GM23338 (cell line): Measurements from ENCODE around the gene GRID1.

Source experiments
- CREB1 ChIP-seq: fragments of 250-450 bp; sonication (Bioruptor Pico); IDR thresholded peaks from 2 replicates; pipeline ENCODE4 v1.5.0; 2020; ENCODE audit warnings: low read depth, mild to moderate bottlenecking, moderate library complexity
- EZH2phosphoT487 ChIP-seq: fragments of 200-600 bp; sonication (generic); IDR thresholded peaks from one replicate; pipeline ENCODE4 v1.8.1; 2018; ENCODE audit warnings: antibody characterized with exemption; ENCODE audit not compliant: unreplicated experiment
- JUNB ChIP-seq: IDR thresholded peaks from one replicate; pipeline ENCODE4 v1.6.1; 2016; ENCODE audit warnings: antibody characterized with exemption; ENCODE audit not compliant: unreplicated experiment
- TF ChIP-seq, protein P1 (sequence below), 2 experiments: fragments of 200-600 bp in 1 of 2; sonication (generic) in 1 of 2; conservative IDR thresholded peaks; 2 replicates each; pipeline versions ENCODE4 v1.5.1 to v1.6.1; 2016 to 2017; ENCODE audit warnings: antibody characterized with exemption in 2 of 2, low read depth in 2 of 2, mild to moderate bottlenecking in 2 of 2, moderate library complexity in 1 of 2
- TF ChIP-seq, protein P2 (sequence below): IDR thresholded peaks from 2 replicates; pipeline ENCODE4 v1.6.1; 2016; ENCODE audit warnings: antibody characterized with exemption

DNA sequence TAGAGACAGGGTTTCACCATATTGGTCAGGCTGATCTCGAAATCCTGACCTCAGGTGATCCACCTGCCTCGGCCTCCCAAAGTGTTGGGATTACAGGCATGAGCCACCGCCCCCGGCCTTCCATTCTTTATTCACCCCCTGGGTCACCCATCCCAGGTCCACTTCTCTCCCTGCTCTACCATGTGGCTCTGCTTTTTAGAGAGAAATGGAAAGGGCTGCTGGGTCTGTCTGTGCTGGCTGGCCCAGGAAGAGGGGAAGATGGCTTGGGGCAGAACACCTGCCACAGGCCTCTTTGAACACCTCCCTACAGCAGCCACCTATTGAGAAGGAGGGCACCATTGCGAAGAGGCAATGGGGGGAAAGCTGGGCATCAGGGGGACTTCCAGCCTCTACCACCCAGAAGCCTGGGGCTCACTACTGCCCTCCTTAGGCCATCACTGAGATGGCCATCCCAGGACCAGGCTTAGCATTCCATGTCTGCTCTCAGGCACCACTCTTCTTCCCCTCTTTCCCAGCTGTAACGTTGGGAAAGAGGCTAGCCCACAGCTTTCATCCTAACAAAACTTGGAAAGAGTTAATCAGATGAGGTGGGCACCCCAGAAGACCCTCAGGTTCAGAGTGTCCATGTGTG lies 256.3 kb downstream of the GRID1 start:
- TF ChIP-seq, protein P1, sequence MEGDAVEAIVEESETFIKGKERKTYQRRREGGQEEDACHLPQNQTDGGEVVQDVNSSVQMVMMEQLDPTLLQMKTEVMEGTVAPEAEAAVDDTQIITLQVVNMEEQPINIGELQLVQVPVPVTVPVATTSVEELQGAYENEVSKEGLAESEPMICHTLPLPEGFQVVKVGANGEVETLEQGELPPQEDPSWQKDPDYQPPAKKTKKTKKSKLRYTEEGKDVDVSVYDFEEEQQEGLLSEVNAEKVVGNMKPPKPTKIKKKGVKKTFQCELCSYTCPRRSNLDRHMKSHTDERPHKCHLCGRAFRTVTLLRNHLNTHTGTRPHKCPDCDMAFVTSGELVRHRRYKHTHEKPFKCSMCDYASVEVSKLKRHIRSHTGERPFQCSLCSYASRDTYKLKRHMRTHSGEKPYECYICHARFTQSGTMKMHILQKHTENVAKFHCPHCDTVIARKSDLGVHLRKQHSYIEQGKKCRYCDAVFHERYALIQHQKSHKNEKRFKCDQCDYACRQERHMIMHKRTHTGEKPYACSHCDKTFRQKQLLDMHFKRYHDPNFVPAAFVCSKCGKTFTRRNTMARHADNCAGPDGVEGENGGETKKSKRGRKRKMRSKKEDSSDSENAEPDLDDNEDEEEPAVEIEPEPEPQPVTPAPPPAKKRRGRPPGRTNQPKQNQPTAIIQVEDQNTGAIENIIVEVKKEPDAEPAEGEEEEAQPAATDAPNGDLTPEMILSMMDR (conservative IDR thresholded peaks at IDR 0.05; ENCODE audit: low read depth in 2 of 2), result peak; percentile 58 to 67
- no peak for TF ChIP-seq JUNB
- no peak for TF ChIP-seq EZH2phosphoT487
- TF ChIP-seq, protein P2, sequence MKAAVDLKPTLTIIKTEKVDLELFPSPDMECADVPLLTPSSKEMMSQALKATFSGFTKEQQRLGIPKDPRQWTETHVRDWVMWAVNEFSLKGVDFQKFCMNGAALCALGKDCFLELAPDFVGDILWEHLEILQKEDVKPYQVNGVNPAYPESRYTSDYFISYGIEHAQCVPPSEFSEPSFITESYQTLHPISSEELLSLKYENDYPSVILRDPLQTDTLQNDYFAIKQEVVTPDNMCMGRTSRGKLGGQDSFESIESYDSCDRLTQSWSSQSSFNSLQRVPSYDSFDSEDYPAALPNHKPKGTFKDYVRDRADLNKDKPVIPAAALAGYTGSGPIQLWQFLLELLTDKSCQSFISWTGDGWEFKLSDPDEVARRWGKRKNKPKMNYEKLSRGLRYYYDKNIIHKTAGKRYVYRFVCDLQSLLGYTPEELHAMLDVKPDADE, result no peak
- no peak for TF ChIP-seq CREB1
